ENCODE data around the gene SPN.
A peak's percentile ranks its signal among the peaks of the same experiment; 100 is the strongest.
"Not testable (repeated sequence)": the region's sequence is repeated elsewhere in the genome, so short reads cannot be mapped to it uniquely, and the experiment has no call there.

The SPN gene

GRCh38 chr16:29663016-29663806 is at the start of gene SPN:
TSS of gene SPN (plus strand) at chr16:29663247. CDS start at chr16:29663729, 482 bp downstream.
- peak; percentile 36 for DNase-seq

GRCh38 chr16:29613307-29614057 is 49.6 kb upstream of the SPN start:
- peak; percentile 92 for DNase-seq

- DNase-seq: not testable (repeated sequence)
These were observed 48.2 kb upstream of the SPN start for GRCh38 chr16:29614691-29615314.

- DNase-seq: not testable (repeated sequence)
These were observed 46.9 kb upstream of the SPN start for GRCh38 chr16:29616127-29616526.

GRCh38 chr16:29620591-29620990 is 42.5 kb upstream of the SPN start:
- DNase-seq: peak; percentile 63

GRCh38 chr16:29622738-29623137 is 40.3 kb upstream of the SPN start:
- DNase-seq: not testable (repeated sequence)

GRCh38 chr16:29623253-29623652 is 39.8 kb upstream of the SPN start:
- not testable (repeated sequence) for DNase-seq

GRCh38 chr16:29625114-29625513 is 37.9 kb upstream of the SPN start:
- not testable (repeated sequence) for DNase-seq

- peak; percentile 81 for DNase-seq
These were observed 36.2 kb upstream of the SPN start for GRCh38 chr16:29626778-29627331.

GRCh38 chr16:29627661-29628075 is 35.4 kb upstream of the SPN start:
- not testable (repeated sequence) for DNase-seq

- DNase-seq: not testable (repeated sequence)
These were observed 34.3 kb upstream of the SPN start for GRCh38 chr16:29628707-29629106.

- not testable (repeated sequence) for DNase-seq
These were observed 33.7 kb upstream of the SPN start for GRCh38 chr16:29629318-29629717.

- not testable (repeated sequence) for DNase-seq
These were observed 31.4 kb upstream of the SPN start for GRCh38 chr16:29631658-29632057.

- DNase-seq: not testable (repeated sequence)
These were observed 27.1 kb upstream of the SPN start for GRCh38 chr16:29635902-29636301.

GRCh38 chr16:29636368-29636767 is 26.7 kb upstream of the SPN start:
- not testable (repeated sequence) for DNase-seq

- not testable (repeated sequence) for DNase-seq
These were observed 24.3 kb upstream of the SPN start for GRCh38 chr16:29638751-29639150.

- no peak for DNase-seq
These were observed 21.5 kb upstream of the SPN start for GRCh38 chr16:29641561-29641960.

- DNase-seq: no peak
These were observed 19.5 kb upstream of the SPN start for GRCh38 chr16:29643596-29643995.

- no peak for DNase-seq
These were observed 18.6 kb upstream of the SPN start for GRCh38 chr16:29644338-29644857.

GRCh38 chr16:29644973-29645693 is 17.9 kb upstream of the SPN start:
- DNase-seq: no peak

GRCh38 chr16:29645694-29646187 is 17.3 kb upstream of the SPN start:
- peak; percentile 20 for DNase-seq

- DNase-seq: no peak
These were observed 16.1 kb upstream of the SPN start for GRCh38 chr16:29646947-29647346.
